H9 (cell line): ENCODE results near the gene DNAJC12. TPM values are rescaled to one million over a fixed set of nuclear protein-coding genes. Genes with fewer than 3 reads are reported as not detected.

ENCODE experiments used
- DNase-seq: peaks from one replicate; pipeline ENCODE4 v3.0.0-alpha.2; 2017
- H2AFZ ChIP-seq: one replicate; pipeline ENCODE4 v1.6.1; 2013; ENCODE audit warnings: mild to moderate bottlenecking, low read length, control low read depth, moderate library complexity
- H2AK5ac ChIP-seq: 2 replicates; pipeline ENCODE4 v1.6.1; 2013; ENCODE audit warnings: low read length, control low read depth, mixed read lengths; ENCODE audit not compliant: insufficient read length
- H2BK120ac ChIP-seq: one replicate; pipeline ENCODE4 v1.6.1; 2013; ENCODE audit warnings: low read depth, mild to moderate bottlenecking, low read length, control low read depth, inconsistent platforms; ENCODE audit not compliant: poor library complexity, severe bottlenecking
- H2BK12ac ChIP-seq: 2 replicates; pipeline ENCODE4 v1.6.1; 2013; ENCODE audit warnings: low read length, control low read depth, mixed read lengths, low read depth; ENCODE audit not compliant: insufficient read length
- H2BK15ac ChIP-seq: 2 replicates; pipeline ENCODE4 v1.6.1; 2013; ENCODE audit warnings: low read depth, low read length, control low read depth
- H2BK20ac ChIP-seq: one replicate; pipeline ENCODE4 v1.6.1; 2013; ENCODE audit warnings: low read depth, mild to moderate bottlenecking, low read length, control low read depth, inconsistent platforms; ENCODE audit not compliant: poor library complexity, severe bottlenecking
- H2BK5ac ChIP-seq: 2 replicates; pipeline ENCODE4 v1.6.1; 2013; ENCODE audit warnings: low read length, control low read depth, mixed read lengths; ENCODE audit not compliant: insufficient read length
- H3K14ac ChIP-seq: 2 replicates; pipeline ENCODE4 v1.6.1; 2013; ENCODE audit warnings: low read length, control low read depth; ENCODE audit not compliant: insufficient read depth
- H3K18ac ChIP-seq: 2 replicates; pipeline ENCODE4 v1.6.1; 2013; ENCODE audit warnings: low read depth, mild to moderate bottlenecking, mixed read lengths, low read length, control low read depth; ENCODE audit not compliant: insufficient read length
- H3K23ac ChIP-seq: 2 replicates; pipeline ENCODE4 v1.6.1; 2013; ENCODE audit warnings: low read length, control low read depth, mixed read lengths, low read depth; ENCODE audit not compliant: insufficient read length
- H3K23me2 ChIP-seq: 2 replicates; pipeline ENCODE4 v1.6.1; 2013; ENCODE audit warnings: low read depth, mild to moderate bottlenecking, mixed read lengths, low read length, control low read depth; ENCODE audit not compliant: insufficient read length, poor library complexity, severe bottlenecking
- H3K27ac ChIP-seq: 2 replicates; pipeline ENCODE4 v1.5.1; 2013; ENCODE audit warnings: low read length, control low read depth, mixed read lengths, low read depth; ENCODE audit not compliant: insufficient read length
- H3K27me3 ChIP-seq: 2 replicates; pipeline ENCODE4 v1.6.1; 2013; ENCODE audit warnings: low read length, control low read depth, inconsistent platforms; ENCODE audit not compliant: insufficient read depth
- H3K4ac ChIP-seq: 2 replicates; pipeline ENCODE4 v1.6.1; 2013; ENCODE audit warnings: low read depth, mild to moderate bottlenecking, control low read depth, inconsistent platforms, low read length, moderate library complexity
- H3K4me1 ChIP-seq: 2 replicates; pipeline ENCODE4 v1.6.1; 2013; ENCODE audit warnings: low read length, control low read depth, inconsistent platforms; ENCODE audit not compliant: insufficient read depth
- H3K4me2 ChIP-seq: 2 replicates; pipeline ENCODE4 v1.6.1; 2013; ENCODE audit warnings: low read length, control low read depth, mixed read lengths; ENCODE audit not compliant: insufficient read length, insufficient read depth
- H3K56ac ChIP-seq: 2 replicates; pipeline ENCODE4 v1.6.1; 2013; ENCODE audit warnings: low read depth, mild to moderate bottlenecking, mixed read lengths, low read length, control low read depth; ENCODE audit not compliant: insufficient read length
- H3K79me1 ChIP-seq: 2 replicates; pipeline ENCODE4 v1.6.1; 2013; ENCODE audit warnings: low read depth, mild to moderate bottlenecking, moderate library complexity, low read length, control low read depth, inconsistent platforms; ENCODE audit not compliant: insufficient read depth, poor library complexity, severe bottlenecking
- H3K79me2 ChIP-seq: 2 replicates; pipeline ENCODE4 v1.6.1; 2013; ENCODE audit warnings: low read length, control low read depth, inconsistent platforms; ENCODE audit not compliant: insufficient read depth
- H3K9ac ChIP-seq: 2 replicates; pipeline ENCODE4 v1.6.1; 2013; ENCODE audit warnings: low read length, control low read depth, mixed read lengths; ENCODE audit not compliant: insufficient read length; ENCODE audit errors: extremely low read depth
- H3K9me3 ChIP-seq: one replicate; pipeline ENCODE4 v1.6.1; 2013; ENCODE audit warnings: low read depth, low read length, inconsistent platforms; ENCODE audit not compliant: control insufficient read depth
- H3T11ph ChIP-seq: one replicate; pipeline ENCODE4 v1.6.1; 2013; ENCODE audit warnings: mild to moderate bottlenecking, low read length, control low read depth, inconsistent platforms
- H4K20me1 ChIP-seq: one replicate; pipeline ENCODE4 v1.6.1; 2013; ENCODE audit not compliant: control insufficient read depth, insufficient read length, insufficient read depth
- H4K5ac ChIP-seq: 2 replicates; pipeline ENCODE4 v1.6.1; 2013; ENCODE audit warnings: low read depth, mild to moderate bottlenecking, mixed read lengths, low read length, control low read depth; ENCODE audit not compliant: insufficient read length
- H4K8ac ChIP-seq: replicated peaks from 2 replicates; pipeline ENCODE4 v1.6.1; 2013; ENCODE audit warnings: low read length, control low read depth, mixed read lengths, low read depth; ENCODE audit not compliant: insufficient read length
- H4K91ac ChIP-seq: 2 replicates; pipeline ENCODE4 v1.6.1; 2013; ENCODE audit warnings: low read depth, mild to moderate bottlenecking, moderate library complexity, mixed read lengths, low read length, control low read depth; ENCODE audit not compliant: insufficient read length
- H3K27ac Mint-ChIP-seq, 3 experiments: 2 replicates in 2 of 3; 3 replicates in 1 of 3; pipeline ENCODE4 v1.8.0; 2020 to 2021; ENCODE audit warnings: mixed read lengths in 3 of 3, mild to moderate bottlenecking in 1 of 3, moderate library complexity in 1 of 3
- H3K27me3 Mint-ChIP-seq: 2 replicates; pipeline ENCODE4 v1.8.0; 2021; ENCODE audit warnings: low read depth, mild to moderate bottlenecking, moderate library complexity, mixed read lengths
- H3K36me3 Mint-ChIP-seq, 3 experiments: 2 replicates in 2 of 3; 3 replicates in 1 of 3; pipeline ENCODE4 v1.8.0; 2020 to 2021; ENCODE audit warnings: low read depth in 3 of 3, mixed read lengths in 3 of 3; ENCODE audit not compliant: insufficient read depth in 1 of 3
- H3K4me1 Mint-ChIP-seq, 2 experiments: 2 replicates each; pipeline ENCODE4 v1.8.0; 2020; ENCODE audit warnings: mixed read lengths in 2 of 2
- H3K4me3 Mint-ChIP-seq, 2 experiments: 2 replicates in 1 of 2; 3 replicates in 1 of 2; pipeline ENCODE4 v1.8.0; 2020 to 2021; ENCODE audit warnings: mild to moderate bottlenecking in 2 of 2, mixed read lengths in 2 of 2, moderate library complexity in 1 of 2
- H3K9me3 Mint-ChIP-seq, 2 experiments: 2 replicates in 1 of 2; 3 replicates in 1 of 2; pipeline ENCODE4 v1.8.0; 2020; ENCODE audit warnings: mild to moderate bottlenecking in 2 of 2, mixed read lengths in 2 of 2, moderate library complexity in 1 of 2
- CTCF ChIP-seq: fragments of 200-600 bp; sonication (generic); conservative IDR thresholded peaks from 3 replicates; pipeline ENCODE4 v1.8.0; 2021; ENCODE audit warnings: antibody characterized with exemption, mild to moderate bottlenecking
- WGBS: extraction: QIAGEN DNeasy Blood & Tissue Kit; methylation state at CpG from one replicate; pipeline ENCODE4 v1.1.7; 2013; ENCODE audit warnings: missing lambda C conversion rate, low lambda C conversion rate, mixed read lengths; ENCODE audit not compliant: insufficient read length; ENCODE audit errors: extremely low coverage; 5-methylcytosine and 5-hydroxymethylcytosine counted together
- total RNA-seq: library from RNA; stranded (reverse); gene quantifications from 2 replicates; pipeline ENCODE4 v1.2.1, GENCODE V29; 2021

DNAJC12 gene
- total RNA-seq, 1 experiment from 2014 or later: 0.85 TPM

GRCh38 chr10:67775279-67775678 lies 62.7 kb downstream of the DNAJC12 start:
- Histone ChIP-seq H3K4me2 (no peak overlapping the region), H4K20me1 (no peaks in the 10 kb centered on the region), H3K23me2 (no peaks in the 10 kb centered on the region), H3K9ac (no peak overlapping the region), H2BK5ac (no peak overlapping the region), H3K4me1 (no peaks in the 10 kb centered on the region; the same call in 1 of the 2 replicates), H3K23ac (no peak overlapping the region), H3K27me3 (no peaks in the 10 kb centered on the region), H3K18ac (no peak overlapping the region), H2AK5ac (no peak overlapping the region), H3K27ac (no peak overlapping the region), H3T11ph (no peak overlapping the region), H3K79me1 (no peaks in the 10 kb centered on the region), H2BK15ac (no peak overlapping the region), H3K56ac (no peak overlapping the region), H4K8ac (no peak overlapping the region), H4K91ac (no peak overlapping the region), H3K4ac (no peak overlapping the region), H4K5ac (no peak overlapping the region), H3K9me3 (no peaks in the 10 kb centered on the region), H2AFZ (no peak overlapping the region), H2BK120ac (no peak overlapping the region), H3K14ac (no peak overlapping the region), H2BK12ac (no peak overlapping the region), H3K79me2 (no peaks in the 10 kb centered on the region), H2BK20ac (no peak overlapping the region)
- Mint-ChIP-seq H3K36me3 (no peaks in the 10 kb centered on the region), H3K4me3 (no peak overlapping the region), H3K4me1 (peaks cover 7 to 9% of the 10 kb centered on the region in 2 experiments), H3K9me3 (no peaks in the 10 kb centered on the region), H3K27ac (no peak overlapping the region), H3K27me3 (no peaks in the 10 kb centered on the region)
- no peak for DNase-seq
- WGBS: no CpG with 5 or more reads among the region's 2 CpGs
- TF ChIP-seq CTCF: no peak
